Nephron (organoid): ENCODE data around the gene NDUFS2.

Source experiments
- H3K27ac Mint-ChIP-seq, 3 experiments: 2 replicates each; pipeline ENCODE4 v1.8.0; 2020; ENCODE audit warnings: mixed read lengths in 3 of 3, mild to moderate bottlenecking in 2 of 3, moderate library complexity in 1 of 3
- H3K27me3 Mint-ChIP-seq: 2 replicates; pipeline ENCODE4 v1.8.0; 2021; ENCODE audit warnings: low read depth, mild to moderate bottlenecking, moderate library complexity, mixed read lengths
- H3K36me3 Mint-ChIP-seq: 2 replicates; pipeline ENCODE4 v1.8.0; 2020; ENCODE audit warnings: low read depth, mixed read lengths
- H3K4me1 Mint-ChIP-seq: 2 replicates; pipeline ENCODE4 v1.8.0; 2020; ENCODE audit warnings: mixed read lengths
- H3K4me3 Mint-ChIP-seq, 3 experiments: 2 replicates each; pipeline ENCODE4 v1.8.0; 2020; ENCODE audit warnings: mild to moderate bottlenecking in 3 of 3, mixed read lengths in 3 of 3, moderate library complexity in 2 of 3
- H3K9me3 Mint-ChIP-seq: 2 replicates; pipeline ENCODE4 v1.8.0; 2020; ENCODE audit warnings: mixed read lengths
- CTCF ChIP-seq, 3 experiments: fragments of 200-600 bp; sonication (generic); IDR thresholded peaks; one replicate each; pipeline ENCODE4 v1.5.0; 2021; ENCODE audit warnings: antibody characterized with exemption in 3 of 3; ENCODE audit not compliant: unreplicated experiment in 3 of 3

NDUFS2 gene

GRCh38 chr1:161179698-161180097, 22.5 kb upstream of the NDUFS2 start:
- Mint-ChIP-seq H3K9me3 (no peaks in the 10 kb centered on the region), H3K4me1 (peaks cover 30% of the 10 kb centered on the region), H3K27me3 (no peaks in the 10 kb centered on the region), H3K4me3 (peak overlapping the region; percentile 42 to 78 (median 64)), H3K36me3 (peaks cover 9% of the 10 kb centered on the region), H3K27ac (no peak overlapping the region)
- no peak for TF ChIP-seq CTCF (IDR thresholded peaks at IDR 0.05; ENCODE audit: unreplicated experiment in 3 of 3)

GRCh38 chr1:161180639-161181038, 21.5 kb upstream of the NDUFS2 start:
- peaks cover 4% of the 10 kb centered on the region for H3K36me3 Mint-ChIP-seq
- no peaks in the 10 kb centered on the region for H3K27me3 Mint-ChIP-seq
- no peaks in the 10 kb centered on the region for H3K9me3 Mint-ChIP-seq
- no peak overlapping the region for H3K4me3 Mint-ChIP-seq
- peaks cover 30% of the 10 kb centered on the region for H3K4me1 Mint-ChIP-seq
- no peak overlapping the region for H3K27ac Mint-ChIP-seq
- peak in 1 of 3 experiments; percentile 14 for TF ChIP-seq CTCF (IDR thresholded peaks at IDR 0.05; ENCODE audit: unreplicated experiment in 3 of 3)

- Mint-ChIP-seq H3K4me3 (no peak overlapping the region), H3K9me3 (no peaks in the 10 kb centered on the region), H3K36me3 (no peaks in the 10 kb centered on the region), H3K4me1 (peaks cover 22% of the 10 kb centered on the region), H3K27ac (no peak overlapping the region), H3K27me3 (no peaks in the 10 kb centered on the region)
- no peak for TF ChIP-seq CTCF (IDR thresholded peaks at IDR 0.05; ENCODE audit: unreplicated experiment in 3 of 3)
These were observed 20.0 kb upstream of the NDUFS2 start for GRCh38 chr1:161182214-161182613.

GRCh38 chr1:161185282-161185682, 16.9 kb upstream of the NDUFS2 start:
- no peak for TF ChIP-seq CTCF (IDR thresholded peaks at IDR 0.05; ENCODE audit: unreplicated experiment in 3 of 3)
- H3K36me3 Mint-ChIP-seq: no peaks in the 10 kb centered on the region
- peaks cover 11% of the 10 kb centered on the region for H3K4me1 Mint-ChIP-seq
- no peaks in the 10 kb centered on the region for H3K9me3 Mint-ChIP-seq
- H3K27ac Mint-ChIP-seq: peak overlapping the region; percentile 7 to 65 (median 10)
- no peak overlapping the region for H3K4me3 Mint-ChIP-seq
- no peaks in the 10 kb centered on the region for H3K27me3 Mint-ChIP-seq

DNA sequence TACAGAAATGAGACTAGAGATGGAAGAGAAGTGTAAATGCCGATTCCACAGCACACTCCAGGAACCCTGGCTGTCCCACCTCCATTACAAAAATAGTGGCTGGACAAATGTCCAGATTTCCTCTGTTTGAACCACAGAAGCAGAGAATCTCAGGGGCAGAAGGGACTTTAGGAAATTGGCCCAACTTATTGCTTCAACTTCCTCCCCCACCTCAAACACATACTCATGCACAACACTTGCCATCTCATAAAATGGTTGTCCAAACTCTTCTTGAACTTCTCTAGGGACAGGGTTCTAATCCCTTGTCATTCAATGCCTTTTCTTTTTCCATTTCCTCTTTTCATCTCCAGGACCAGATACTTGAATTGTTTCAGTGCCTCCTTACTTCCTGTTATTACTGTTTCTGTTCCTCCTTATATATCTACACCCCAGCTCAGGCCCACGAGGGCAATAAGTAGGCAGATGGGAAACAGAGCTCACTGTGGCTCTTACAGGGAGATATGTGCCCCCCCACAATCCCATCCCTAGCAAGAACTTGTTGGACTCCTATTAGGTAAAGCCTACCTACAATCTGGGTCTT, 16.3 kb upstream of the NDUFS2 start:
- no peak overlapping the region for H3K4me3 Mint-ChIP-seq
- H3K27ac Mint-ChIP-seq: peak overlapping the region; percentile 7 to 65 (median 10)
- H3K4me1 Mint-ChIP-seq: peaks cover 11% of the 10 kb centered on the region
- TF ChIP-seq CTCF (IDR thresholded peaks at IDR 0.05; ENCODE audit: unreplicated experiment in 3 of 3): no peak
- no peaks in the 10 kb centered on the region for H3K36me3 Mint-ChIP-seq
- no peaks in the 10 kb centered on the region for H3K9me3 Mint-ChIP-seq
- H3K27me3 Mint-ChIP-seq: no peaks in the 10 kb centered on the region

DNA sequence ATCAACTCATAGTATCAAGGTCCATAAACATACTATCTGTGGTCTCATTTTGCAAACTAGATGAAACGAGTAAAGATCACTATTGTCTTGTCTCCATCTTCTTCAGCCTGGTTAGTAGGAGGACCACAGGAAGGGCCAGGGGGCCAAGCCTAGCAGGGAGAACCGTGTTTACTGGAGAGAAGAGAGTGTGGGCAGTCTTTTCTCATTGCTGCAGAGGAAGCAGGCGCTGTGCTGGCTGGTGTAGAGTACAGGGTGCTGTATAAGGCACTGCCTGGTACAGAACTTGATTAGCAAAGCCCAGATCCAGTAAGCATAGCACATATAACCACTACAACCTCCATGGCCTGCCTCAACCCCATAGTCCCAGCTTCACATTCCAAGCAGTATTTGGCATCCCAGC, 14.9 kb upstream of the NDUFS2 start:
- H3K36me3 Mint-ChIP-seq: no peaks in the 10 kb centered on the region
- no peak overlapping the region for H3K27ac Mint-ChIP-seq
- peaks cover 11% of the 10 kb centered on the region for H3K4me1 Mint-ChIP-seq
- no peaks in the 10 kb centered on the region for H3K27me3 Mint-ChIP-seq
- TF ChIP-seq CTCF (IDR thresholded peaks at IDR 0.05; ENCODE audit: unreplicated experiment in 3 of 3): no peak
- H3K9me3 Mint-ChIP-seq: no peaks in the 10 kb centered on the region
- H3K4me3 Mint-ChIP-seq: no peak overlapping the region
